HG02678 (cell line): ENCODE data around the gene PNPLA7.

Source experiments
- ATAC-seq: cut with Tn5 transposase; IDR thresholded peaks from one replicate; pipeline ENCODE4 v1.9.1; 2021; ENCODE audit warnings: mild to moderate bottlenecking, moderate library complexity; ENCODE audit not compliant: unreplicated experiment

Gene PNPLA7

GRCh38 chr9:137437691-137438590, 112.3 kb downstream of the PNPLA7 start:
- no peak for ATAC-seq

DNA sequence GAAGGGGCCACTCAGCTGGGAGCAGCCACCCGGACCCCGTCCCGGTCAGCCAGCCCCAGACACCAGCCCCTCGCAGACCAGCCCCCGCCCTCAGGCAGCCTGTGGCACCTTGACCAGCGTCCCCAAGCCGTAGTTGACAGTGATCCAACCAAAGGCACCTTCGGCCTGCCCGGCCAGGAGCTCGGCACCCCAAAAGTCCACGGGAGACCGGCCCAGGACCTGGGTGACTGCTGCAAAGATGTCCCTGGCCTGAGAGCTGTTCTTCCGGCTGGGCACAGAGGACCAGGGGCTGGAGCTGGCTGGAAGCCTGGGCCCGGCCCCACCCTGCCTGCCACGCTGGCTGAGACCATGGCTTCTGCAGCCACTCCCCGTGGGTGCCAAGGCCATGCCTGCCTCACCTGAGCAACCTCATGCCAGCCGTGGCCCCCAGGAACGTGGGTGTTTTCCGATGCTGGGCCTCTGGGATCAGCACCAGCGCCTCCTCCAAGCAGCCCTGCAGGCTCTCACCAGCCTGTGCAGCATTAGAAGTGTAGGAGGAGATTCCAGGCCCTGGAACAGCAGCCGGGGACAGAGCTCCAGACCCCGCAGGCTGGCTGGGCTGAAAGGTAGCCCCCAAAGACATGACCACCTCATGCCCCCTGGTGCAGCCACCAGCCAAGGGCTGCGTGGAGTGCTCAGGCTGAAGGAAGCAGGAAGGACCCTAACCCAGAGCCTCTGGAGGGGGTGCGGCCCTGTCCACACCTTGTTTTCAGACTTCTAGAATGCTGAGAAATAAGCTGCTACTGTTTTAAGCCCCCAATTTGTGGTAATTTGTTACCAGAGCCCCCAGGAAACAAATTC, 113.2 kb downstream of the PNPLA7 start:
- ATAC-seq, result no peak

- no peak for ATAC-seq
Observed at GRCh38 chr9:137435980-137436760, 114.0 kb downstream of the PNPLA7 start.

- no peak for ATAC-seq
Observed at GRCh38 chr9:137435381-137435891, 114.8 kb downstream of the PNPLA7 start.

DNA sequence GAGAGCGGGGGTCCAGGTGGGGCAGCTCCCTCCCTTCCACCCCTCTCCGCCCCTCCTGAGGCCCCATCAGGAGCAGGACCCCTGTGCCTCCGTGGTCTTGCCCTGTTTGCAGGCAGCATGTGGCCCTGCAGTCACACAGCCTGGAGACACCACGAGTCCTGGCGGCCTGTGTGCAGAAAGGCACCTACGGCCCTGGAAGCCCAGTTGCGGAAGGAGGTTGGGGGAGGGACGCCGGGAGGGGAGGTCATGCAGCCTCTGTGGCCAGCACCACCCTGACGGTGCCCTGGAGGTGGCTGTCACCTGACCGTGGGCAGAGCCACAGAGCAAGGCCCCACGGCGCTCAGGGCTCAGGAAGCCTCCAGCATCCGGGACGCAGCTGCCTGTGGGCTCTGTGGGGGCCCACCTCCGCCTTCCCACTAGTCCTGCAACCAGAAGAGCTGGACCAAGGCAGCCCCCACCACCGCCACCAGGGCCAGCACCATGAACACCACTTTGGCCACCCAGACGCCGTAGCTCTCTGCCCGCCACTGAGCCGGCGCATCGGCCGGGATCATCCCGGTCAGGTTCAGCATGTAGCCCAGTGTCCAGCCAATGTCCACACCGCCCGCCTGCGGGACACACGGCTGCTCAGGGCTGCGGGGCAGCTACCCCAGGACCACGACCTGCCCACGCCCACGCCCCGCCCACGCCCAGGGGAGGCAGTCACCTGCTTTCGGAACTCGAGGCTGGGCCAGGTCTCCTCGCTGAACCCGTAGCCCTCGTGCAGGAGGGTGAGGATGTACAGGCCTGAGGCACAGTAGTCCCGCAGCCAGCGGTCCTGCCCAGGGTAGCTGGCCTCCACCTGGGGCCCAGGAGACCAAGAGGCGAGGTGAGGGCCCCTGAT, 115.5 kb downstream of the PNPLA7 start:
- no peak for ATAC-seq

- no peak for ATAC-seq
Observed at GRCh38 chr9:137433916-137434431, 116.2 kb downstream of the PNPLA7 start.

- ATAC-seq, result no peak
Observed at GRCh38 chr9:137433349-137433915, 116.8 kb downstream of the PNPLA7 start.

- ATAC-seq, result no peak
Observed at GRCh38 chr9:137432687-137433348, 117.4 kb downstream of the PNPLA7 start.

- no peak for ATAC-seq
Observed at GRCh38 chr9:137431416-137431931, 118.7 kb downstream of the PNPLA7 start.

GRCh38 chr9:137430723-137431415, 119.3 kb downstream of the PNPLA7 start:
- ATAC-seq, result no peak

DNA sequence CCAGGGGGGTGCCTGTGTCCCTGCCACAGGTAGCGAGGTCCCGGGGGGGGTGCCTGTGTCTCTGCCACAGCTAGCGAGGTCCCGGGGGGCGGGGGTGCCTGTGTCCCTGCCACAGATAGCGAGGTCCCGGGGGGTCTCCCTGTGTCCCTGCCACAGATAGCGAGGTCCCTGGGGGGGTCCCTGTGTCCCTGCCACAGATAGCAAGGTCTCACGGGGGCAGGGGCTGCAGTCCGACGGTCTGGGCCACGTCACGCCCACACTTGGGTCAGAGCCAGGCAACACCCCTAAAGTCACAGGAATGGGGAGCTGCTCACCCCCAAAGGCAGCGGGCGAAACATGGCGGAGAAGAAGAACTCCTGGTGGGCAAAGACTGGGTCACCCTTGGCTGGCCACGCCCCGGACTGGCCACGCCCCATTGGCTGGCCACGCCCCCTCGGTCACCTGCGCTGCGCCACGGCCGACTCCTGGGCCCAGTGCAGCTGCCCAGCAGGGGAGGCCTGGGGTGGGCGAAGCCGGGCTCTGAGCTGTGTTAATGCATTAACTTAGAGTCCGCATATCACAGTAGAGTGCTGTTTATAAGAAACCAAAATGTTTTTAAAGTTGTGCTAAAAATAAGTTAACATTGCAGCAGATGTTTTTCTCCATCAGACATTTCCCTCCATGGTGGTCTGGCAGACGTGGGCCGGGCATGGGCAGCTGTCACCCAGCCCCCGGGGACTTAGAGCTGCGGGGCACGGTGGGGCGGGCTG, 120.1 kb downstream of the PNPLA7 start:
- ATAC-seq, result no peak

DNA sequence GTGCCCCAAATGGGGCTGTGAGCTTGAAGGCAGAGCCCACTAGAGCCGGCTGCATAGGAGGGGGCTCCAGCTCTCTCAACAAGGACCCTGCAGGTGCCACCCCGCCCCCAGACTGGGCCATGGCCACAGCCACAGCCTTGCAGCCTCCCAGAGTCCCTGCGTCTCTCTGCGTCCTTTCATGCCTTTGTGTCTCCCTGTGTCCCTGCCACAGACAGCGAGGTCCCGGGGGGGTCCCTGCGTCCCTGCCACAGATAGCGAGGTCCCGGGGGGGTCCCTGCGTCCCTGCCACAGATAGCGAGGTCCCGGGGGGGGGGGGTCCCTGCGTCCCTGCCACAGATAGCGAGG, 120.7 kb downstream of the PNPLA7 start:
- no peak for ATAC-seq

DNA sequence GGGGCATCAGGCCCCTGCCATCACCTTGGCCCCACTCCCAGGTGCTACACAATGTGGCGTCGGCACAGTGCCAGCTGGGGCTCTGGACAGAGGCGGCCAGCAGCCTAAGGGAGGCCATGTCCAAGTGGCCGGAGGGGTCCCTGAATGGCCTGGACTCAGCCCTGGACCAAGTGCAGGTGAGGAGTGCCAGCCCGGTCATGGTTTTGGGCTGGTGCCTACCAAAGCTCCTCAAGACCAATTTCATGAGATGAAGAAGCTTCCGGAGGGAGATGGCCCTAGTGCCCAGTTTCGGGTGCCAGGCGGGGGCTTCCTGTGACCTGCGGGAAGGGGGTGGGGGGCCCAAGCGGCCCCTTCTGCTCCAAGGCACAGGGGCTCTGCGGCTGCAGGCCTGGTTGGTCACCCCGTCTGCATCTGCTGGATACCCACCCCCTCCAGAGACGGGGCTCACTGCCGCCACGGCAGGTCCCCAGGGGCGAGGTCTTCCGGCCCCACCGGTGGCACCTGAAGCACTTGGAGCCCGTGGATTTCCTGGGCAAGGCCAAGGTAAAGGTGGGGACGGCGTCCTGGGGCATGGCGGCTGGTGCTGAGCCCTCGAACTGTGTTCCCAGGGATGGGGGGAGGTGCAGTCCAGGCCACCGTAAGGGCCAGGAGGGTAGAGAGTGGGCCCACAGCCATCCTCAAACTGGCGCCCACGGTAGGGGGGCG, 121.2 kb downstream of the PNPLA7 start:
- ATAC-seq, result no peak

GRCh38 chr9:137428311-137428630, 121.9 kb downstream of the PNPLA7 start:
- ATAC-seq, result no peak

GRCh38 chr9:137427454-137428310, 122.5 kb downstream of the PNPLA7 start:
- no peak for ATAC-seq
